NCI-H345 (cell line): ENCODE measurements around the gene RAP1GDS1.
A peak's percentile ranks its signal among the peaks of the same experiment; 100 is the strongest.
"Not testable (repeated sequence)": the region's sequence is repeated elsewhere in the genome, so short reads cannot be mapped to it uniquely, and the experiment has no call there.

Experiments
- DNase-seq: peaks from one replicate; lab custom pipeline; 2025; lab: John Stamatoyannopoulos, UW

RAP1GDS1 gene

GRCh38 chr4:98260579-98261404 is at the start of gene RAP1GDS1:
TSS of gene RAP1GDS1 (plus strand) at chr4:98261384. CDS start at chr4:98261566, 182 bp downstream.
- DNase-seq = peak; percentile 92

DNA sequence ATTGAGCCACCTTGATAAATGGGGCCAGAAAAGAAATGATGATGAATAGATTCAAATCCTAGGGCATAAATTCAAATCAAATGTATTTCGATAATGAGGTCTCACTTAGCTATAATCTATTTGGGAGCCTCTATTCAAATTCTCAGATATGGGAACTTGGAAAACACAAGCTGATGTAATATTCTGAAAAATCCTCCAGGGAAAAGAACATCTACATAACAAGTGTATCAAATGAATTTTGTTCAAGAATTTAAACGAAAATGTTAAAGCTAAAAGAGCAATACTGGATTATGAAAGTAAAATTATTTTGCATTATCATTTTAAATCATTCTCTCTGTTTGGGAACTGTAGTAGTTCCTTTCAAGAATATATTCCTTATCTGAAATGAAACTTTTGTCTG is 38.9 kb upstream of the RAP1GDS1 start:
- DNase-seq = no peak

DNA sequence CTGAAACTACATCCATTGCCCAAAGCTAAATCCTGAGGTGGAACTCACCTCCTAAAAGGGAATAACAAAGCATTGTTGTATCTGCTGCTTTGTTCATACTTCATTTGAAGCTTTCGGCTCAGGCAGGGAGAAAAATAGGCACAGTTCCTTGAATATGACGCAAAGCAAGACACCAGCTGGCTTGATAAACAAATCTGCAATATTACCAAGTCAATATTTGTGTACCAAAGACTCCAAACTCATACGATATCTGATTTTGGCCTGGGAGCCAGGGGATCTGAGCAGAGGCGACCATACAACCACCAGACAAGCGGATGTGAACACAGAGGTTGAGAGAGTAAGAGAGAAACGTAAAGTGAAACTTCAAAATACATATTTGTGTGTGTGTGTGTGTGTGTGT is 34.8 kb upstream of the RAP1GDS1 start:
- no peak for DNase-seq

- DNase-seq = no peak
Measured at GRCh38 chr4:98230961-98231360, 30.2 kb upstream of the RAP1GDS1 start.

DNA sequence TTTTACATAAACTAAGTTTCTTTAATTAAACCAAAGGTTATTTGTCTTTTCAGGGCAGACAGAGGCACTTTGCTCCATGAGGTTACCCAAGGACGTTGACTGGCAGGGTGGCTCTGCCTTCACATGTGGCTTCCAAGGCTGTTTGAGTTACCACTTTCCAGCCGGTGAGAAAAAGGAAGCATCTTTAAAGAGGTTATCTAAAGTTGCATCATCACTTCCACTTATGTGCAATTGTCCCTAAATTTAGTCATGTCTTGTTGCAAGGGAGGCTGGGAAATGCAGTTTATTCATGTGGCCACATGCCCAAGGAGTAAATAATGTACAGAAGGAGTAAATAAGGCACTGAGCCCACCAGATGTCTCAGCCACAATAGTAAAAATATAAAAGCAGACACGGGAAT is 29.0 kb upstream of the RAP1GDS1 start:
- DNase-seq = no peak

DNA sequence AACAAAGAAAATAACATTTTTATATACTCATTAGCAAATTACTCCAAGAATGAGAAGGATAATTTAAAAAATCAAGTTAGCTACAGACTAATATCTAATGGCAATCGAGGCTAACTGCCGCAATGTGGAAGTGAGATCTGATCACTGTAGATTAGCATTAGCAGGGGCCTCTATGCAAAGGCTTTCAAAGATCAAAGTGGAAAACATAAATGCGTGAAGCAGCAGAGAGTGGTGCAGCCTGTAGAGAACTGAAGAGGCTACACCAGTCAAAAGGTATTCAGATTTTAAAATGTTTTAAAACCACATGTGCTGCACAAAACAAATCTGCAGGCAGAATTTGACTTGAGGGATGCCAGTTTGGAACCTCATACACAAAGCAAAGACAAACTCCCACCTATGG is 24.0 kb upstream of the RAP1GDS1 start:
- no peak for DNase-seq

- DNase-seq = no peak
Measured at GRCh38 chr4:98242063-98242462, 19.1 kb upstream of the RAP1GDS1 start.

DNA sequence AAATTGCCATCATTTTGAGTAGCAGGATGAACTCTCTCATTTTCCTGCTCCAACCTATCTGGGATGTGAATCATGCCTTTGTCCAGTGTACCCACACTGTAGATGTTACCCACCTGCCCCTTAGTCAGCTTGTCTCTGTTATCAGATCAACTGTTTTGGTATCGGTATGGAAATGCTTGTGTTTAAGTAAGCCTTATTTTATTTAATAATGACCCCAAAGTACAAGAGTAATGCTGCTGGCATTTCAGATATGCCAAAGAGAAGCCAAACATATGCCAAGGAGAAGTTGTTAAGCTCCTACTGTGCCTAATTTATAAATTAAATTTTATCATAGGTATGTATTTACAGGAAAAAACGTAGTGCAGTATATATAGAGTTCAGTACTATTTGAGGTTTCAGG is 18.6 kb upstream of the RAP1GDS1 start:
- no peak for DNase-seq

DNA sequence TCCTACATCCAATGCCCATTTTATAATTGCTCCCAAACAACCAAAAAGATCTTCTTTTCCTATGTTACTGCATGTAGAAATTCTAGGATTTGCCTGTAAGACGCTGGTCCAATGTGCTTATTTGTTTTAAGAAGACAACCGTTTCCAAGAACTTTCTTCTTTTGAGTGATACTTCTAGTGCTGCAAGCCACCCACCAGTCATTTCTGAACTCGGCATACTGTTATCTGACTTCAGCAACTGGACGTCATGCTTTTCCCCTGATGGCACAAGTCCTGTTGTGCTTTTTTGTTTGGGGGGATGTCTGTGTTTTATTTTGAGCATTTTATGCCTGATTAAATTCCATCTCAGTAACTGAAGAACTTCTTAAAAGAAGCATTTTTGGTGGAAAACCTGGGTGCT is 16.0 kb upstream of the RAP1GDS1 start:
- DNase-seq = no peak

DNA sequence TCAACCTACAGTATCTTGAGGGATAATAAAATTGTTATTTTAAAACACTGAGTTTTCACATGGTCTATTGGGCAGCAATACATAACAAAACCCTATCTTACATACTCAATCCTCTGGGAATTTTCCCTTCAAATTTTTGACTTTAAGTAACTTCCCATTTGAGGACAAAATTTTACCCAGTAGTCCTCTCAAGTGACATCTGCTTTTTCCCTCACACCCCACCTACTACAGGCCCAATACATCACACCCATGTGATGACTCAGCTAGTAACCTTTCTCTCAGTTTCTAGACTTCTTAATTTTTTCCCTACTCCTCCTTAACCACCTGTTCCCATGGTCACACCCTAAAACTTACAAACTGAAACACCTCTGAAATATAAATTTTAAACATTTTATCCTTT is 12.2 kb upstream of the RAP1GDS1 start:
- DNase-seq = no peak

DNA sequence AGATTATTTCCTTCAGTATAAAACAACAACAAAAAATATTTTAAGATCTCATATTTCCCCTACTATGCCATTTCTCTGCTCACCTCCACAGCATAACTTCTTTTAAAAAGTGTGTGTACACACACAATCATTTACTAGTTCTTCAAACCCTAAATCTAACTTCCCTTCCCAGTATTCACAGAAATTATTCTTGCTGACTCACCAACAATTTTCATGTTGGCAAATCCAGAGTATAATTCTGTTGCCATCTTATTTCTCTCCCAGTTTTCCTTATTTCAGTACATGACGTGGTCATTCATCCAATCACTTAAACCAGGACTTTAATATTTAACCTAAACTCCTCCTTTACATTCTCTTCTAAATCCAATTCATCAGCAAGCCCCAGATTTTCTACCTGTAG is 11.4 kb upstream of the RAP1GDS1 start:
- DNase-seq = no peak

- no peak for DNase-seq
Measured at GRCh38 chr4:98253499-98253898, 7.7 kb upstream of the RAP1GDS1 start.

DNA sequence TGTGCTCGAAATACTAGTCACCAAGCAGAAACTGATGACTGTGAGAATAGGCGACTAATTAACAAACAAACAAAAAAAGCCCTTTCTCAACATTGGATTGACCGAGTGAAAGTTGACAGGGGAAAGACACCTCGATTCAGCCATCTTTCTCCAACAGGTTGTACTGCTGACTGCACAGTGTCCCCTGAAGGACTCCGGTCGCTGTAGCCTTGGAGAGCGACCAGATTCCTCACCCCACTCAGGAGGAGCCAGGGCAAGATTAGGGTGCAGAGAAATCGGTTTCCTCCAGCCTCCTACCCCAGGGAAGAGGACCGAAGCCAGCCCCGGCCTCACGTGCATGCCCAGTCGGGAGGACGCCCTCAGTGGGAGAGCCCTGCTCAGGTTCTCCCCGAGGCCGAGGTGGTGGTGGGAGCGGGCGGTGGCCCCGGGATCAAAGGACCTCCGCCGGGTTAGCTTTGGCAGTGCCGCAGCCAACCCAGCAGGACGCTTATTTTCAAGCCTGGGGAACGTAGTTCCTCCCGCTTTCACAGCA is 1.1 kb upstream of the RAP1GDS1 start:
- peak; percentile 48 for DNase-seq

DNA sequence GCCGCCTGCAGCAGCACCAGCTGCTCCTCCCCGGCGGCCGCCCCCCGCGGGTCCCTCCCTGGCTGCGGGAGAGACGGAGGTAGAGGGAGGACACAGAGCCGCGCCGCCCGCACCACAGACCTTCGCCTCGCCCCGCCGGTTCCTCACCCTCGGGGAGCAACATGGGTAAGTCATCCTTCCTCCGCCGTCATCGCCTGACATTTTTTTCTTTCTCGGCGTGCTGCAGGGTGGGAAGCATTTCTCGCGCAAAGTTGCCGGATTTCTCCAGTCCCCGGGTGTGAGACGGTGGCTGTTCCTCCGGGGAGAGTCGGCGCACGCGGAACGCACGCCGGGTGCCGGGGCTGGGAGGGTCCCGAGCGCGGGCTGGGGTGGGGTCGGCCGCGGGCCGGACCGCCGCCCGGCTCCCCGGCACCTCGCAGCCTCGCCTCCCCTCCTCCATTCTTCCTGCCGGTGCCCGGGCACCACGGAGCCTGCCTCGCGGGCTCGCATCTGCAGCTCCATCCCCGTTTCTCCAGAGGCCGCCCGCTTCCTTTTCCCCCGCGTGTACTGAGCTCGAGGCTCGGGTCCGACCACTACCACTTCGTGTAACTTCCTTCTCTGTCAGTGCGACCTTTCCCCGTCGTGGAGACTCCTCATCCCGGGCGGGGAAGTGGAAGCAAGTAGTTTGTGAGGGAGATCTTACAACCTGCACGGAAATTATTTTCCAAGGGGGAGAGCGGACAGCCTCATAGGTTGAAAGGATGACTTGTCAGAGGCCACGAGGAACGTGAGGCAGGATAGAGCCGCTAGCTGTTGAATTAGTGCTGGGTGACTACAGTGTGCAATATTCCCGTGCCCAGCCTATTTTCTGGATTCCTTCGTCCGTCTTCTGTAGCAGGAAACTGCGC is 464 bp downstream of the RAP1GDS1 start:
- peak; percentile 26 for DNase-seq

DNA sequence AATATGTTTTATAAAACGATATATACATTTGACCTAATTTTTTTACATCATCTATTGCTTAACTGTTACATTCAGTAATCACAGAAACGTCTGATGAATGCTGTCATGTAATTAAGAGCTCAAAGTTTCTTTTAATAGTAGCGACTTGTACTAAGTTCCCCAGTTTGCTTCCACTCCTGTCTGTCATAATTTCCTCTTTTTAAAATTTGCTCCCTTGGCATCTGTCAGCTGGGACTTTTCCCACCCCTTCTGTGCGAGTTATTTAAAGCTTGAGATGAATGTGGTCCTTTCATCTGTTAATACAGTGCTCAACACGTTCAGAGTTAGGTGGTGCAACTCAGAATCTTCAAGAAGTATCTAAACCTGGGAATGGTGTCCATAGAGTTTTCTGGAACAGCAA is 1.2 kb downstream of the RAP1GDS1 start:
- DNase-seq = no peak

GRCh38 chr4:98267498-98267897 is 6.3 kb downstream of the RAP1GDS1 start:
- DNase-seq = no peak

DNA sequence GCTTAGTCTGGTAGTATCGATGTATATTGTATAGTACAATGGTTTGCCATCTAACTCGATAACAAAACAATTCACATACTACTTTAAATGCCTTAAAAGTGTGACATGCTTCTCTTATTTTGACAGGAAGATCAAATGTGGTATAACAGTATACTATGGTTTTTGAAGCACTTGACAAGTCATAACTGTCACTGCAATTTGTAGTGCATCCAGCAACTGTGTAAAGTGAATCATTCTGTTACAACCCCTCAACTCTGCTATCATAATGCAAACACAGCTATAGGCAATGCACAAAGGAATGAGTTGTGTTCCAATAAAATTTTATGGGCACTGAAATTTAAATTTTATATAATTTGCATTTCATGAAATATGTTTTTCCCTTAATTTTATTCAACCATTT is 14.0 kb downstream of the RAP1GDS1 start:
- no peak for DNase-seq

GRCh38 chr4:98283219-98284189 is 22.3 kb downstream of the RAP1GDS1 start:
- DNase-seq = no peak

- DNase-seq = no peak
Measured at GRCh38 chr4:98284640-98285046, 23.5 kb downstream of the RAP1GDS1 start.

- DNase-seq = no peak
Measured at GRCh38 chr4:98285676-98286075, 24.5 kb downstream of the RAP1GDS1 start.

DNA sequence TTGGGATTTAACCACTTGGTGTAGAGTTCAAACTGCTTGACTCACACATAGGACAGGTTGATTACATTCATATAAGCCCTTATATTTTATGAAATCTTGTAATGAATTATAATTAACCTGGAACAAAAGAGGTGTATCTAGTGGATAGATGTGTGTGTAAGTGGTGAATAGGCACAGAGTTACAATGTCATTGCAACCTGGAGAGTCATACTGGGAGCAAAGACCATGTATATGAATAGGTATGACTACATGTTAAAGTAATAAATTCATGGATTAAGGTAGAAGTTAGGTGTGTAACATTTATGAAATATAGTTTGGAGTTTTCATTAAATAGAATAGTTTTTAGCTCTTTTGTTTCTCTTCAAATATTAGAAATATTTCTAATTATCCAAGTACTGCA is 26.1 kb downstream of the RAP1GDS1 start:
- no peak for DNase-seq

DNA sequence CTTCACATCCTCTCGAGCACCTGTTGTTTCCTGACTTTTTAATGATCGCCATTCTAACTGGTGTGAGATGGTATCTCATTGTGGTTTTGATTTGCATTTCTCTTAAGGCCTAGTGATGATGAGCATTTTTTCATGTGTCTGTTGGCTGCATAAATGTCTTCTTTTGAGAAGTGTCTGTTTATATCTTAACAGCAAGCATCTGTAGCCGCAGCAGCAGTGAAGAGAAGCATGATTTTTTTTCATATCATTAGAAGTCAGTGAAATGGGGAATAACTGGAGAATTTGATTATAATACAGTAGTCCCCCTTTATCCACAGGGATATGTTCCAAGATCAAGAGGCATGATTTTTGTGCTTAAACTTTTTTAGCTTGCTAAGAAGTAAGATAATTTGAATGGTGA is 27.5 kb downstream of the RAP1GDS1 start:
- not testable (repeated sequence) for DNase-seq
